H9 (cell line): Measurements from ENCODE around the gene CDH4. TPM values are rescaled to one million over a fixed set of nuclear protein-coding genes. Genes with fewer than 3 reads are reported as not detected.
A peak's percentile ranks its signal among the peaks of the same experiment; 100 is the strongest.

Experiments
- DNase-seq: peaks from one replicate; pipeline ENCODE4 v3.0.0-alpha.2; 2017
- H2AFZ ChIP-seq: one replicate; pipeline ENCODE4 v1.6.1; 2013; ENCODE audit warnings: mild to moderate bottlenecking, low read length, control low read depth, moderate library complexity
- H2AK5ac ChIP-seq: 2 replicates; pipeline ENCODE4 v1.6.1; 2013; ENCODE audit warnings: low read length, control low read depth, mixed read lengths; ENCODE audit not compliant: insufficient read length
- H2BK120ac ChIP-seq: one replicate; pipeline ENCODE4 v1.6.1; 2013; ENCODE audit warnings: low read depth, mild to moderate bottlenecking, low read length, control low read depth, inconsistent platforms; ENCODE audit not compliant: poor library complexity, severe bottlenecking
- H2BK12ac ChIP-seq: 2 replicates; pipeline ENCODE4 v1.6.1; 2013; ENCODE audit warnings: low read length, control low read depth, mixed read lengths, low read depth; ENCODE audit not compliant: insufficient read length
- H2BK15ac ChIP-seq: 2 replicates; pipeline ENCODE4 v1.6.1; 2013; ENCODE audit warnings: low read depth, low read length, control low read depth
- H2BK20ac ChIP-seq: one replicate; pipeline ENCODE4 v1.6.1; 2013; ENCODE audit warnings: low read depth, mild to moderate bottlenecking, low read length, control low read depth, inconsistent platforms; ENCODE audit not compliant: poor library complexity, severe bottlenecking
- H2BK5ac ChIP-seq: 2 replicates; pipeline ENCODE4 v1.6.1; 2013; ENCODE audit warnings: low read length, control low read depth, mixed read lengths; ENCODE audit not compliant: insufficient read length
- H3K14ac ChIP-seq: 2 replicates; pipeline ENCODE4 v1.6.1; 2013; ENCODE audit warnings: low read length, control low read depth; ENCODE audit not compliant: insufficient read depth
- H3K18ac ChIP-seq: 2 replicates; pipeline ENCODE4 v1.6.1; 2013; ENCODE audit warnings: low read depth, mild to moderate bottlenecking, mixed read lengths, low read length, control low read depth; ENCODE audit not compliant: insufficient read length
- H3K23ac ChIP-seq: 2 replicates; pipeline ENCODE4 v1.6.1; 2013; ENCODE audit warnings: low read length, control low read depth, mixed read lengths, low read depth; ENCODE audit not compliant: insufficient read length
- H3K23me2 ChIP-seq: 2 replicates; pipeline ENCODE4 v1.6.1; 2013; ENCODE audit warnings: low read depth, mild to moderate bottlenecking, mixed read lengths, low read length, control low read depth; ENCODE audit not compliant: insufficient read length, poor library complexity, severe bottlenecking
- H3K27ac ChIP-seq: 2 replicates; pipeline ENCODE4 v1.5.1; 2013; ENCODE audit warnings: low read length, control low read depth, mixed read lengths, low read depth; ENCODE audit not compliant: insufficient read length
- H3K27me3 ChIP-seq: 2 replicates; pipeline ENCODE4 v1.6.1; 2013; ENCODE audit warnings: low read length, control low read depth, inconsistent platforms; ENCODE audit not compliant: insufficient read depth
- H3K4ac ChIP-seq: 2 replicates; pipeline ENCODE4 v1.6.1; 2013; ENCODE audit warnings: low read depth, mild to moderate bottlenecking, control low read depth, inconsistent platforms, low read length, moderate library complexity
- H3K4me1 ChIP-seq: 2 replicates; pipeline ENCODE4 v1.6.1; 2013; ENCODE audit warnings: low read length, control low read depth, inconsistent platforms; ENCODE audit not compliant: insufficient read depth
- H3K4me2 ChIP-seq: 2 replicates; pipeline ENCODE4 v1.6.1; 2013; ENCODE audit warnings: low read length, control low read depth, mixed read lengths; ENCODE audit not compliant: insufficient read length, insufficient read depth
- H3K56ac ChIP-seq: 2 replicates; pipeline ENCODE4 v1.6.1; 2013; ENCODE audit warnings: low read depth, mild to moderate bottlenecking, mixed read lengths, low read length, control low read depth; ENCODE audit not compliant: insufficient read length
- H3K79me1 ChIP-seq: 2 replicates; pipeline ENCODE4 v1.6.1; 2013; ENCODE audit warnings: low read depth, mild to moderate bottlenecking, moderate library complexity, low read length, control low read depth, inconsistent platforms; ENCODE audit not compliant: insufficient read depth, poor library complexity, severe bottlenecking
- H3K79me2 ChIP-seq: 2 replicates; pipeline ENCODE4 v1.6.1; 2013; ENCODE audit warnings: low read length, control low read depth, inconsistent platforms; ENCODE audit not compliant: insufficient read depth
- H3K9ac ChIP-seq: 2 replicates; pipeline ENCODE4 v1.6.1; 2013; ENCODE audit warnings: low read length, control low read depth, mixed read lengths; ENCODE audit not compliant: insufficient read length; ENCODE audit errors: extremely low read depth
- H3K9me3 ChIP-seq: one replicate; pipeline ENCODE4 v1.6.1; 2013; ENCODE audit warnings: low read depth, low read length, inconsistent platforms; ENCODE audit not compliant: control insufficient read depth
- H3T11ph ChIP-seq: one replicate; pipeline ENCODE4 v1.6.1; 2013; ENCODE audit warnings: mild to moderate bottlenecking, low read length, control low read depth, inconsistent platforms
- H4K20me1 ChIP-seq: one replicate; pipeline ENCODE4 v1.6.1; 2013; ENCODE audit not compliant: control insufficient read depth, insufficient read length, insufficient read depth
- H4K5ac ChIP-seq: 2 replicates; pipeline ENCODE4 v1.6.1; 2013; ENCODE audit warnings: low read depth, mild to moderate bottlenecking, mixed read lengths, low read length, control low read depth; ENCODE audit not compliant: insufficient read length
- H4K8ac ChIP-seq: replicated peaks from 2 replicates; pipeline ENCODE4 v1.6.1; 2013; ENCODE audit warnings: low read length, control low read depth, mixed read lengths, low read depth; ENCODE audit not compliant: insufficient read length
- H4K91ac ChIP-seq: 2 replicates; pipeline ENCODE4 v1.6.1; 2013; ENCODE audit warnings: low read depth, mild to moderate bottlenecking, moderate library complexity, mixed read lengths, low read length, control low read depth; ENCODE audit not compliant: insufficient read length
- H3K27ac Mint-ChIP-seq, 3 experiments: 2 replicates in 2 of 3; 3 replicates in 1 of 3; pipeline ENCODE4 v1.8.0; 2020 to 2021; ENCODE audit warnings: mixed read lengths in 3 of 3, mild to moderate bottlenecking in 1 of 3, moderate library complexity in 1 of 3
- H3K27me3 Mint-ChIP-seq: 2 replicates; pipeline ENCODE4 v1.8.0; 2021; ENCODE audit warnings: low read depth, mild to moderate bottlenecking, moderate library complexity, mixed read lengths
- H3K36me3 Mint-ChIP-seq, 3 experiments: 2 replicates in 2 of 3; 3 replicates in 1 of 3; pipeline ENCODE4 v1.8.0; 2020 to 2021; ENCODE audit warnings: low read depth in 3 of 3, mixed read lengths in 3 of 3; ENCODE audit not compliant: insufficient read depth in 1 of 3
- H3K4me1 Mint-ChIP-seq, 2 experiments: 2 replicates each; pipeline ENCODE4 v1.8.0; 2020; ENCODE audit warnings: mixed read lengths in 2 of 2
- H3K4me3 Mint-ChIP-seq, 2 experiments: 2 replicates in 1 of 2; 3 replicates in 1 of 2; pipeline ENCODE4 v1.8.0; 2020 to 2021; ENCODE audit warnings: mild to moderate bottlenecking in 2 of 2, mixed read lengths in 2 of 2, moderate library complexity in 1 of 2
- H3K9me3 Mint-ChIP-seq, 2 experiments: 2 replicates in 1 of 2; 3 replicates in 1 of 2; pipeline ENCODE4 v1.8.0; 2020; ENCODE audit warnings: mild to moderate bottlenecking in 2 of 2, mixed read lengths in 2 of 2, moderate library complexity in 1 of 2
- CTCF ChIP-seq: fragments of 200-600 bp; sonication (generic); conservative IDR thresholded peaks from 3 replicates; pipeline ENCODE4 v1.8.0; 2021; ENCODE audit warnings: antibody characterized with exemption, mild to moderate bottlenecking
- WGBS: extraction: QIAGEN DNeasy Blood & Tissue Kit; methylation state at CpG from one replicate; pipeline ENCODE4 v1.1.7; 2013; ENCODE audit warnings: missing lambda C conversion rate, low lambda C conversion rate, mixed read lengths; ENCODE audit not compliant: insufficient read length; ENCODE audit errors: extremely low coverage; 5-methylcytosine and 5-hydroxymethylcytosine counted together
- total RNA-seq: library from RNA; stranded (reverse); gene quantifications from 2 replicates; pipeline ENCODE4 v1.2.1, GENCODE V29; 2021

Gene CDH4
- total RNA-seq, 1 experiment from 2014 or later, result 3.0 TPM

- H2BK20ac ChIP-seq, result no peak overlapping the region
- H3K56ac ChIP-seq, result no peak overlapping the region
- no peaks in the 10 kb centered on the region for H4K20me1 ChIP-seq
- H3K4me1 Mint-ChIP-seq, result peaks cover 0 to 3% of the 10 kb centered on the region in 2 experiments; a peak in 2 of 4 replicates
- no peaks in the 10 kb centered on the region for H3K23me2 ChIP-seq
- no peak overlapping the region for H4K5ac ChIP-seq
- H4K8ac ChIP-seq, result no peak overlapping the region
- H3K79me1 ChIP-seq, result no peaks in the 10 kb centered on the region
- H4K91ac ChIP-seq, result no peak overlapping the region
- no peak overlapping the region for H3K14ac ChIP-seq
- H3K23ac ChIP-seq, result no peak overlapping the region
- H2BK120ac ChIP-seq, result no peak overlapping the region
- peaks cover 0 to 6% (median 5%) of the 10 kb centered on the region in 3 experiments; a peak in 3 of 7 replicates for H3K36me3 Mint-ChIP-seq
- no peak overlapping the region for H2BK12ac ChIP-seq
- no peak for DNase-seq
- H3K4me2 ChIP-seq, result no peak overlapping the region
- no peak overlapping the region for H3K9ac ChIP-seq
- H2BK15ac ChIP-seq, result no peak overlapping the region
- peaks cover 46% of the 10 kb centered on the region for H3K27me3 Mint-ChIP-seq
- H2AFZ ChIP-seq, result no peak overlapping the region
- peaks cover 6% of the 10 kb centered on the region in 2 experiments for H3K9me3 Mint-ChIP-seq
- TF ChIP-seq CTCF, result no peak
- H3K79me2 ChIP-seq, result no peaks in the 10 kb centered on the region
- H3K27ac ChIP-seq, result no peak overlapping the region
- H2AK5ac ChIP-seq, result no peak overlapping the region
- no peak overlapping the region for H3T11ph ChIP-seq
- no peak overlapping the region for H3K4ac ChIP-seq
- WGBS, result no CpG with 5 or more reads among the region's 6 CpGs
- H2BK5ac ChIP-seq, result no peak overlapping the region
- H3K18ac ChIP-seq, result peak overlapping the region; percentile 50
- H3K9me3 ChIP-seq, result no peaks in the 10 kb centered on the region
- H3K4me1 ChIP-seq, result no peaks in the 10 kb centered on the region
- peaks cover 4% of the 10 kb centered on the region; the same call in 1 of the 2 replicates for H3K27me3 ChIP-seq
- H3K4me3 Mint-ChIP-seq, result no peak overlapping the region
- no peak overlapping the region for H3K27ac Mint-ChIP-seq
Measured at GRCh38 chr20:61658563-61658962, 406.5 kb downstream of the CDH4 start.
